ENCODE data around the gene ARID3B. TPM values are rescaled to one million over a fixed set of nuclear protein-coding genes. Genes with fewer than 3 reads are reported as not detected.

The ARID3B gene
- total RNA-seq, 1 donor from 2014 or later, result 15.2 TPM

DNA sequence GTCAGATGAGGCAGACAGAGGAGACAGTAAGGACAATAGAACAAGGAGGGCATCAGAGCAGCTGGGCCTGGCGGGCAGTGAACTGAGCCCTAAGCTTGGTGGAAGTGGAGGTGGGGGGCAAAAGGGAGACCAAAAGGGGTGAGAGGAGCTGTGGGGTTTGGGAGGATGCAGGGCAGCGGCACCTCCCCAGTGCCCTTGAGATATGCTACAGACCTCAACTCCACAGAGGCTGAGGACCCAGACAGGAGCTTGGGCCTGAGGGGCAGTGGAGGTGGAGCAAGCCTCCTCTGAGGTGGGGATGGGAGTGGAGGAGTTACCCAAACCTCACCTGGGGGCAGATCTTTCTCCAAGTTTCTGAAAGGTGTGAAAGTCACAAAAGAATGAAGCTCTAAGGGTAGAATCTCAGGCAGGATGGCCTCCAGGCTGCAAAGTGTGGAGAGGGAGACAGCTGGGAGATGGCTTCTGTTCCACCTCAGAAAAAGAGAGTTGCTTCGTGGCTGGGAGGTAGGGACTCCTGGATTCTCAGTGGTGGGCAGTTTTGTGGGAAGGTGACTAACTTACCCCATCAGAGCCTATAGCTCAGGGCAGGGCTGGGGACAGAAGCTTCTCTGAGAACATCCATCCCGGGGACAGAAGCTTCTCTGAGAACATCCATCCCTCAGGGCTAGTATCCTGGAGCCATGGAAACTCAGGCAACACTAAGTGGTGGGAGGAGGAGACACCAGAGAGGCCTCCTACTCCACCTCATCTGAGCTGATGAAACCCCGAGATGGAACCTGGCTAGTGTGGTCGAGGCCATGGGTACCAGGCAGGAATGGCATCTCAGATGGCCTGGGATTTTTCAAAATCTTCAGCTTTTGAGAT is 72.3 kb downstream of the ARID3B start:
- no peaks in the 10 kb centered on the region for H3K36me3 ChIP-seq
- no peak for DNase-seq (ENCODE audit: extremely low spot score in 2 of 2)
- intact Hi-C loops (cut with DNase I), result loop anchor here (5.0 kb wide), 1 partner anchor 66 kb away; no protein-coding TSS in a partner anchor
- H3K4me3 ChIP-seq, result peak overlapping the region in 1 of 2 donors; percentile 98
- peaks cover 30% of the 10 kb centered on the region for H3K4me1 ChIP-seq
- no peak for TF ChIP-seq POLR2AphosphoS5 (IDR thresholded peaks at IDR 0.05; ENCODE audit: insufficient read depth in 1 of 2, low read depth in 1 of 2)
- no peak for TF ChIP-seq POLR2A (IDR thresholded peaks at IDR 0.05)
- TF ChIP-seq, protein P1, sequence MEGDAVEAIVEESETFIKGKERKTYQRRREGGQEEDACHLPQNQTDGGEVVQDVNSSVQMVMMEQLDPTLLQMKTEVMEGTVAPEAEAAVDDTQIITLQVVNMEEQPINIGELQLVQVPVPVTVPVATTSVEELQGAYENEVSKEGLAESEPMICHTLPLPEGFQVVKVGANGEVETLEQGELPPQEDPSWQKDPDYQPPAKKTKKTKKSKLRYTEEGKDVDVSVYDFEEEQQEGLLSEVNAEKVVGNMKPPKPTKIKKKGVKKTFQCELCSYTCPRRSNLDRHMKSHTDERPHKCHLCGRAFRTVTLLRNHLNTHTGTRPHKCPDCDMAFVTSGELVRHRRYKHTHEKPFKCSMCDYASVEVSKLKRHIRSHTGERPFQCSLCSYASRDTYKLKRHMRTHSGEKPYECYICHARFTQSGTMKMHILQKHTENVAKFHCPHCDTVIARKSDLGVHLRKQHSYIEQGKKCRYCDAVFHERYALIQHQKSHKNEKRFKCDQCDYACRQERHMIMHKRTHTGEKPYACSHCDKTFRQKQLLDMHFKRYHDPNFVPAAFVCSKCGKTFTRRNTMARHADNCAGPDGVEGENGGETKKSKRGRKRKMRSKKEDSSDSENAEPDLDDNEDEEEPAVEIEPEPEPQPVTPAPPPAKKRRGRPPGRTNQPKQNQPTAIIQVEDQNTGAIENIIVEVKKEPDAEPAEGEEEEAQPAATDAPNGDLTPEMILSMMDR (IDR thresholded peaks at IDR 0.05), result no peak
- H3K9me3 ChIP-seq, result no peaks in the 10 kb centered on the region
- no peaks in the 10 kb centered on the region for H3K27me3 ChIP-seq
- peak overlapping the region; percentile 91 for H3K27ac ChIP-seq

GRCh38 chr15:74613953-74614743 is 73.1 kb downstream of the ARID3B start:
- Histone ChIP-seq H3K27me3 (no peaks in the 10 kb centered on the region), H3K9me3 (no peaks in the 10 kb centered on the region), H3K4me1 (peaks cover 37% of the 10 kb centered on the region), H3K4me3 (peak overlapping the region; percentile 95 to 98), H3K36me3 (no peaks in the 10 kb centered on the region), H3K27ac (peak overlapping the region; percentile 91)
- DNase-seq (ENCODE audit: extremely low spot score in 2 of 2), result no peak
- intact Hi-C loops (cut with DNase I), result loop anchor here (5.0 kb wide), 1 partner anchor 67 kb away; no protein-coding TSS in a partner anchor
- TF ChIP-seq POLR2A (IDR thresholded peaks at IDR 0.05) (no peak), POLR2AphosphoS5 (IDR thresholded peaks at IDR 0.05; ENCODE audit: insufficient read depth in 1 of 2, low read depth in 1 of 2) (no peak)
- TF ChIP-seq, protein P1 (IDR thresholded peaks at IDR 0.05), result no peak

DNA sequence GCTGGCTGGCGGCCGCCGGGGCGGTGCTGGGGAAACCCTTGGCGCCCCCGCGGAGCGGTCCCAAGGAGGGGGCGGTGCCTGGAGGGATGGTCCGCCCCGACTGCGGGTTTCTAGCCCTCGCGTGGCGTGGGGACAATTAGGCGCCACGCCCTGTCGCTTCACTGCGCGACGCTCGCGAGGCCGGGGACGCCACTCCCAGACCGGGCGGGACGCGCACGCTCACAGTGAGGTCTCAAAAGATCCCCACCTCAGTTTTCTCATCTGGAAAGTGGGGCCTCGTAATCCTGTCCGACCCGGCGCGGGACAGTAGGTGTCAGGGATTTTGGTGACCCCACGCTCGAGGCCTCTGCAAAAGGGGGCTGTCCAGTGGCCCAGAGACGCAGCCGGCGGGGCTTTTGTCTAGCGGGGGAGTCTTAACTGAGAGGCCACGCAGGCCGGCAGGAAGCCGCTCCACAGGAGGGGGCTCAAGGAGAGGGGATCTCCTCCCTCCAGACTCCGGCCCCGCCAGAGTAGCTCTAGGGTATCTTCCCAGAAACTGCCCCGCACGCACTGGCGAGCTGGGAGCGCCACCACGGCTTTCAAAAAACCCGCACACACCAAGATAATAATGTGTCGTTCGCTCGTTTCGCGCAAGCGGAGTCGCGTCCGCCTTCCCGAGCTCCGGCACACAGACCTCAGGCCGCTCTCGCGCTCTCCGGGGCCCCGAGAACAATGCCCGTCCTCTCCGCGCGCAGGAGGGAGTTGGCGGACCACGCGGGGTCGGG is 73.9 kb downstream of the ARID3B start:
- intact Hi-C loops (cut with DNase I), result loop anchor here (5.0 kb wide), 1 partner anchor 68 kb away; no protein-coding TSS in a partner anchor

More for the DNA sequence above, 73.9 kb downstream of the ARID3B start:
- DNase-seq (ENCODE audit: extremely low spot score in 2 of 2), result no peak
- Histone ChIP-seq H3K27ac (peak overlapping the region; percentile 91), H3K27me3 (no peaks in the 10 kb centered on the region), H3K9me3 (no peaks in the 10 kb centered on the region), H3K36me3 (peaks cover 0 to 7% of the 10 kb centered on the region in 2 donors), H3K4me1 (peaks cover 43% of the 10 kb centered on the region), H3K4me3 (peak overlapping the region; percentile 95 to 98)
- TF ChIP-seq, protein P1 (IDR thresholded peaks at IDR 0.05), result no peak
- TF ChIP-seq POLR2A (IDR thresholded peaks at IDR 0.05), result peak in 1 of 2 donors; percentile 12
- TF ChIP-seq POLR2AphosphoS5 (IDR thresholded peaks at IDR 0.05; ENCODE audit: insufficient read depth in 1 of 2, low read depth in 1 of 2), result peak in 1 of 2 donors; percentile 77

Measured in vagina (tissue), 2 donors.